Erythroblast (primary cell): ENCODE results near the gene LYST.

Experiments
- GATA1 ChIP-seq: IDR thresholded peaks from 2 replicates; pipeline ENCODE4 v1.6.1; 2011; ENCODE audit warnings: low read depth, mild to moderate bottlenecking, control low read depth, low read length, moderate library complexity
- POLR2A ChIP-seq: IDR thresholded peaks from 2 replicates; pipeline ENCODE4 v1.6.1; 2011; ENCODE audit warnings: mild to moderate bottlenecking, low read length

GRCh38 chr1:235857756-235858155 lies 8.9 kb downstream of the LYST start:
- TF ChIP-seq POLR2A, result no peak
- no peak for TF ChIP-seq GATA1
